ENCODE measurements around the gene NSUN7.

NSUN7 gene

GRCh38 chr4:40840255-40840984, 90.7 kb downstream of the NSUN7 start:
- no peak for TF ChIP-seq ZNF274 (IDR thresholded peaks at IDR 0.05; ENCODE audit: low read depth, low read length)
- H3K4me3 ChIP-seq (ENCODE audit: low read length): no peak overlapping the region; the same call in 1 of the 2 replicates

DNA sequence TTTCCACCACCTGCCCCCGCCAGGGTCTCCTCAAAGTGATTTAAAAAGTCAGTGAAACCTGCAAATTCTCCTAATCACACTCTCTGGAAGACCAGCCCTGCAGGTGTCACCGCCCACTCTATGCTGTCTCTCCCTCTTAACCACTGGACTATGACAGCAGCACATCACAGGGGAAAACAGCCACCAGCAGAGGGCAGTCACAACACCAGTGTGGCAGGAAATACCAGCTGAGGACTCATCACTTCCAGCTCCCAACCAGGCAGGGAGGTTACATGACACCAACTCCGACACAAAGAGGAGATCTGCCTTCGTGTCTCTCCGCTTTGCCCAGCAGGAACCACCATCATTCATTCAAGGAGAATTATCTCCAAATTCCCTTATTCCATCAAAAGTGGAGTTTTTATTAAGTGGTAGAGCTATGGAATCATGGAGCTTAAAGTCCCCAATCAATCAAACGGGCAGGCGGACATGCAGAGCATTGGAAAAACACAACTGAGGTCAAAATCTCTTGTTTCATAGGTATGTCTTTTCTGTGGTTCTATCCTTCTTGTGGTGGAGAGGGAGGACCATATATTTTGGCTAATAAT, 91.3 kb downstream of the NSUN7 start:
- no peak for TF ChIP-seq ZNF274 (IDR thresholded peaks at IDR 0.05; ENCODE audit: low read depth, low read length)

GRCh38 chr4:40842318-40842717, 92.6 kb downstream of the NSUN7 start:
- H3K4me3 ChIP-seq (ENCODE audit: low read length): no peak overlapping the region
- no peak for TF ChIP-seq ZNF274 (IDR thresholded peaks at IDR 0.05; ENCODE audit: low read depth, low read length)

More for the DNA sequence above, 91.3 kb downstream of the NSUN7 start:
- no peak overlapping the region; the same call in 1 of the 2 replicates for H3K4me3 ChIP-seq (ENCODE audit: low read length)

- TF ChIP-seq ZNF274 (IDR thresholded peaks at IDR 0.05; ENCODE audit: low read depth, low read length): no peak
- no peak overlapping the region for H3K4me3 ChIP-seq (ENCODE audit: low read length)
Observed at GRCh38 chr4:40842725-40843423, 93.1 kb downstream of the NSUN7 start.

DNA sequence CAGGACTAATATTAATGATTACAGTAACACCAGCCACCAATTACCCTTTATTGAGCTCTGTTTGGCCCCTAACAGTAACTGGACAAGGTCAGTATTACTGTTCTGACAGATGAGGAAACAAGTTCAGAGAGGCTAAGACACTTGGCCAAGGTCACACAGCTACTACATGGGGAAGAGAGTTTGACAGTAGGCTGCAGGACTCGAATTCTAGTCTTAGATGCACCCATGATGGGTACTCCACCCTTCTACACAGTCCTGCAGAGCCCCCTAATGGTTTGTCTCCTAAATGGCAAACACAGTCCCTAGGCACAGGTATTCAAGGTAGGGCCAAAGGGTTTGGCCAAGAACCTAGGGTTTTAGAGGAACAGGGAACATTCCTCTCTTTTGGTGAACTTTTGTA, 93.9 kb downstream of the NSUN7 start:
- TF ChIP-seq ZNF274 (IDR thresholded peaks at IDR 0.05; ENCODE audit: low read depth, low read length): no peak

GRCh38 chr4:40844261-40844660, 94.5 kb downstream of the NSUN7 start:
- H3K4me3 ChIP-seq (ENCODE audit: low read length): no peak overlapping the region
- no peak for TF ChIP-seq ZNF274 (IDR thresholded peaks at IDR 0.05; ENCODE audit: low read depth, low read length)

More for the DNA sequence above, 93.9 kb downstream of the NSUN7 start:
- H3K4me3 ChIP-seq (ENCODE audit: low read length): no peak overlapping the region

DNA sequence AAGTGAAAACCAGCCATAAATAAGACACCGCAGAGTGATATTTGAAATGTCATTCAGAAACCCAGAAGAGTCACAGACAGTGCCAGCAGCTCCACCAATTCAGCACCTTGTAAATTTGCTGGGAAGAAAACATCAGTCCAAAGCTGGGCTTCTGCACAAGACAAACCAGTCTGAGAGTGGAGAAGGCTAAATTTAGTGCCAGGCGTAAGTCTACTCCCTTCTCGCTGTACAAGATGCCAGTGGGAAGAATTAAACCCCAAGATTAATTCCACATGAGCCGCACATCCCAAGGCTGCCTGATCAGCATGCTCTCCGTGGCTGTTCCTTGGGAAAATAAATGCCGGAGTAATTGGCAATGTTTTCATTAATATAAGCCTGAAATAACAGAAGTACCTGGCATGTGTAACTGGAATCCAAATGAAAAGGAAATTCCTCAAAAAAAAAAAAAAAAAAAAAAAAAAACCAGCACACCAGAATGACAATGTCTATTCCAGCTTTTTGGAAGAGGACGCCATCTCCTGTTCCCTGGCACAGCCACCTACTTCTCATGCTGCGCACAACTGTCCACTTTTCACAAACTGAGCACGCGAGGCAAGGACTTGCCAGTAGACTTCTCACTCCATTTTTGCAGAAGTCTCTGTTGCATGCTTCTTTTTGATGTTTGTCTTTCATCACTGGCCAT, 95.5 kb downstream of the NSUN7 start:
- no peak for TF ChIP-seq ZNF274 (IDR thresholded peaks at IDR 0.05; ENCODE audit: low read depth, low read length)

GRCh38 chr4:40846532-40846931, 96.8 kb downstream of the NSUN7 start:
- no peak for TF ChIP-seq ZNF274 (IDR thresholded peaks at IDR 0.05; ENCODE audit: low read depth, low read length)
- no peak overlapping the region for H3K4me3 ChIP-seq (ENCODE audit: low read length)

More for the DNA sequence above, 95.5 kb downstream of the NSUN7 start:
- H3K4me3 ChIP-seq (ENCODE audit: low read length): no peak overlapping the region

- no peak for TF ChIP-seq ZNF274 (IDR thresholded peaks at IDR 0.05; ENCODE audit: low read depth, low read length)
- no peak overlapping the region for H3K4me3 ChIP-seq (ENCODE audit: low read length)
Observed at GRCh38 chr4:40848251-40848650, 98.5 kb downstream of the NSUN7 start.

- H3K4me3 ChIP-seq (ENCODE audit: low read length): no peak overlapping the region
- no peak for TF ChIP-seq ZNF274 (IDR thresholded peaks at IDR 0.05; ENCODE audit: low read depth, low read length)
Observed at GRCh38 chr4:40848940-40849339, 99.2 kb downstream of the NSUN7 start.

DNA sequence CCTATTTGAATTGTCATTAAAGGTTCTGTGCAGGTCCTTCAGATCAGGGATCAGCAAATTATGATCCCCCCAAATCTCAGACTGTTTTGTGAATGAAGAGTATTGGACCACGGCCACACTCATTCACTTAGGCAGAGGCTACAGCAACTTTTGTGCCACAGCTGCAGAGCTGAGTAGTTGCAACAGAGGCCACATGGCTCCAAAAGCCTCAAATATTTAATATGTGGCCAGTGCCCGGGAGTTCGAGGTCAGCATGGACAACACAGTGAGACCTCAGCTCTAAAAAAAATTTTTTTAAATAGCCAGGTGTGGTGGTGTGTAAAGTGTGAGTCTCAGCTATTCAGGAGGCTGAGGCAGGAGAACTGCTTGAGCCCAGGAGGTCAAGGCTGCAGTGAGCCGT, 100.7 kb downstream of the NSUN7 start:
- no peak overlapping the region for H3K4me3 ChIP-seq (ENCODE audit: low read length)
- no peak for TF ChIP-seq ZNF274 (IDR thresholded peaks at IDR 0.05; ENCODE audit: low read depth, low read length)

- H3K4me3 ChIP-seq (ENCODE audit: low read length): peak overlapping the region; percentile 61; the same call in 1 of the 2 replicates
- no peak for TF ChIP-seq ZNF274 (IDR thresholded peaks at IDR 0.05; ENCODE audit: low read depth, low read length)
Observed at GRCh38 chr4:40856277-40856839, 106.6 kb downstream of the NSUN7 start.

- H3K4me3 ChIP-seq (ENCODE audit: low read length): peak overlapping the region; percentile 61; the same call in 1 of the 2 replicates
- TF ChIP-seq ZNF274 (IDR thresholded peaks at IDR 0.05; ENCODE audit: low read depth, low read length): no peak
Observed at GRCh38 chr4:40856840-40857362, 107.1 kb downstream of the NSUN7 start.

- no peak for TF ChIP-seq ZNF274 (IDR thresholded peaks at IDR 0.05; ENCODE audit: low read depth, low read length)
Observed at GRCh38 chr4:40857956-40858355, 108.2 kb downstream of the NSUN7 start.

More at GRCh38 chr4:40857956-40858355, 108.2 kb downstream of the NSUN7 start:
- no peak overlapping the region for H3K4me3 ChIP-seq (ENCODE audit: low read length)
